Measurements from ENCODE around the gene SLC7A5. TPM values are rescaled to one million over a fixed set of nuclear protein-coding genes. Genes with fewer than 3 reads are reported as not detected.

SLC7A5 gene
- total and polyA plus RNA-seq, 2 of the 13 experiments (the other 11 are each of a cell fraction or from before 2014, with no cell fraction given): 79.6 to 155 TPM

DNA sequence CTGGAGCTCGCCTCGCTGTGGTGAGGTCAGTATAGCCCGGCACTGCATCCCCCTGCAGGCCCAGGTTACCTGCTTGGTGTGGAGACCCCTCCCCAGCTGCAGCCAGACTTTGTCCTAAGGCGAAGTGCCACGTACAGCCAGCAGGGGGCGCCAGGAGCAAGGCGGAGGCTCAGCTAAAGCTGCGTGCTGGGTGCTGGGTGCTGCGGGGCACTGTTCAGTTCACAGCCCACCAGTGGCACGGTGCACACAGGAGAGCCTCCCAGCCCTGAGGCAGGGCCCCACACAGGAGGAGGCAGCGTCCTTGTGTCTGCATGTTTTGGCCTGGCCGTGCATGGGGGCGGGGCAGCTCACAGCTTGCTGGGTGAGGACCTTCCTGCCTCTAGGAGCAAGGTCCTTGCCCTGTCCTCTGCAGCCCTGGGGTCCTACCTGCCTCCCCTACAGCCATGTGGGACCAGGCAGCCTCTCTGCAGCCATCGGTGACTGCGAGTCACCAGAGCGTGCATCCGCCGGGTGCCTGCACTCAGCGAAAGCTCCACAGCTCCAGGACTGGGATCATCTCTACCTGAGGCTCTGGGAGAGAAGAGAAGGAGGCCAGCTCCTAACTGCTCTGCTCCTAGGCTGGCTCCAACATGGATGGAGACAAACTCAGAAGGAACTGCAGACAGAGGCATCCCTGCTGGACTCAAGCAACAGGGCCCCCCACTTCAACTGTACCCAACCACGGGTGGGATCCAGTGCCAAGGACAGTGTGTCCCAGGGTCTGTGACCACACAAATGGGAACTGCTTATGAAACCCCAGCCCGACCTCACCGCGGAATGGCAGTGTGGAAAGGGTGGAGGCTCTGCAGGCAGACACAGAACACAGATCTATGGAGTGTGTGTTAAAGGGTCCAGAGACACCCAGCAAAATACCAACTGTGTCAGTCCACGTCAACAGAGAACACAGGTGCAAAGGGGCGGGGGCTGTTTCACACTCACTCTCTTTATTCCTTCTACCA lies 19.0 kb downstream of the SLC7A5 start (continued):
- TF ChIP-seq ISL2 (CRISPR knock-in tag; IDR thresholded peaks at IDR 0.05) (no peak; the same call in 1 of the 2 replicates), ZNF281 (CRISPR knock-in tag; IDR thresholded peaks at IDR 0.05; ENCODE audit: borderline replicate concordance) (peak; percentile 96), ZNF782 (CRISPR knock-in tag; IDR thresholded peaks at IDR 0.05; ENCODE audit: borderline replicate concordance) (peak; percentile 94; the same call in 1 of the 2 replicates), ZSCAN29 (CRISPR knock-in tag; conservative IDR thresholded peaks at IDR 0.05) (peak; percentile 95), ARID3A (IDR thresholded peaks at IDR 0.05; ENCODE audit: low read depth, low read length) (0 out of 2 replicates have a peak, but pooled peaks have one; percentile 4), CSRNP1 (CRISPR knock-in tag; IDR thresholded peaks at IDR 0.05) (no peak), LCORL (IDR thresholded peaks at IDR 0.05) (no peak), LCORL (CRISPR knock-in tag; IDR thresholded peaks at IDR 0.05) (peak; percentile 100), GPBP1L1 (CRISPR knock-in tag; IDR thresholded peaks at IDR 0.05) (no peak), ZC3H13 (CRISPR knock-in tag; IDR thresholded peaks at IDR 0.05) (peak; percentile 86), MIER3 (CRISPR knock-in tag; IDR thresholded peaks at IDR 0.05; ENCODE audit: borderline replicate concordance) (peak; percentile 87; the same call in 1 of the 2 replicates), NAIF1 (CRISPR knock-in tag; IDR thresholded peaks at IDR 0.05; ENCODE audit: borderline replicate concordance) (no peak)
- TF ChIP-seq, protein P1, sequence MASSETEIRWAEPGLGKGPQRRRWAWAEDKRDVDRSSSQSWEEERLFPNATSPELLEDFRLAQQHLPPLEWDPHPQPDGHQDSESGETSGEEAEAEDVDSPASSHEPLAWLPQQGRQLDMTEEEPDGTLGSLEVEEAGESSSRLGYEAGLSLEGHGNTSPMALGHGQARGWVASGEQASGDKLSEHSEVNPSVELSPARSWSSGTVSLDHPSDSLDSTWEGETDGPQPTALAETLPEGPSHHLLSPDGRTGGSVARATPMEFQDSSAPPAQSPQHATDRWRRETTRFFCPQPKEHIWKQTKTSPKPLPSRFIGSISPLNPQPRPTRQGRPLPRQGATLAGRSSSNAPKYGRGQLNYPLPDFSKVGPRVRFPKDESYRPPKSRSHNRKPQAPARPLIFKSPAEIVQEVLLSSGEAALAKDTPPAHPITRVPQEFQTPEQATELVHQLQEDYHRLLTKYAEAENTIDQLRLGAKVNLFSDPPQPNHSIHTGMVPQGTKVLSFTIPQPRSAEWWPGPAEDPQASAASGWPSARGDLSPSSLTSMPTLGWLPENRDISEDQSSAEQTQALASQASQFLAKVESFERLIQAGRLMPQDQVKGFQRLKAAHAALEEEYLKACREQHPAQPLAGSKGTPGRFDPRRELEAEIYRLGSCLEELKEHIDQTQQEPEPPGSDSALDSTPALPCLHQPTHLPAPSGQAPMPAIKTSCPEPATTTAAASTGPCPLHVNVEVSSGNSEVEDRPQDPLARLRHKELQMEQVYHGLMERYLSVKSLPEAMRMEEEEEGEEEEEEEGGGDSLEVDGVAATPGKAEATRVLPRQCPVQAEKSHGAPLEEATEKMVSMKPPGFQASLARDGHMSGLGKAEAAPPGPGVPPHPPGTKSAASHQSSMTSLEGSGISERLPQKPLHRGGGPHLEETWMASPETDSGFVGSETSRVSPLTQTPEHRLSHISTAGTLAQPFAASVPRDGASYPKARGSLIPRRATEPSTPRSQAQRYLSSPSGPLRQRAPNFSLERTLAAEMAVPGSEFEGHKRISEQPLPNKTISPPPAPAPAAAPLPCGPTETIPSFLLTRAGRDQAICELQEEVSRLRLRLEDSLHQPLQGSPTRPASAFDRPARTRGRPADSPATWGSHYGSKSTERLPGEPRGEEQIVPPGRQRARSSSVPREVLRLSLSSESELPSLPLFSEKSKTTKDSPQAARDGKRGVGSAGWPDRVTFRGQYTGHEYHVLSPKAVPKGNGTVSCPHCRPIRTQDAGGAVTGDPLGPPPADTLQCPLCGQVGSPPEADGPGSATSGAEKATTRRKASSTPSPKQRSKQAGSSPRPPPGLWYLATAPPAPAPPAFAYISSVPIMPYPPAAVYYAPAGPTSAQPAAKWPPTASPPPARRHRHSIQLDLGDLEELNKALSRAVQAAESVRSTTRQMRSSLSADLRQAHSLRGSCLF (CRISPR knock-in tag; IDR thresholded peaks at IDR 0.05; ENCODE audit: borderline replicate concordance): no peak
